Stimulated activated CD4-positive, alpha-beta T cell treated with anti-CD3 and anti-CD28 coated beads, Interleukin-4, amount 100 ng/mL, for 24 hours (primary cell): ENCODE data around the gene STK26.
"Not testable (repeated sequence)": the region's sequence is repeated elsewhere in the genome, so short reads cannot be mapped to it uniquely, and the experiment has no call there.

Source experiments
- DNase-seq: peaks from one replicate; pipeline ENCODE4 v3.0.0-alpha.2; 2020

Gene STK26

GRCh38 chrX:132022967-132023895, at the start of gene STK26:
TSS of gene STK26 (plus strand) at chrX:132023302. CDS start at chrX:132023618, 316 bp downstream.
- peak; percentile 74 for DNase-seq

GRCh38 chrX:131975851-131976250, 47.3 kb upstream of the STK26 start:
- DNase-seq = no peak

GRCh38 chrX:131977619-131978018, 45.5 kb upstream of the STK26 start:
- no peak for DNase-seq

- DNase-seq = no peak
Observed at GRCh38 chrX:131979116-131979515, 44.0 kb upstream of the STK26 start.

GRCh38 chrX:131985526-131986049, 37.5 kb upstream of the STK26 start:
- no peak for DNase-seq

- DNase-seq = no peak
Observed at GRCh38 chrX:131987252-131987651, 35.9 kb upstream of the STK26 start.

- no peak for DNase-seq
Observed at GRCh38 chrX:131988236-131988635, 34.9 kb upstream of the STK26 start.

GRCh38 chrX:132001127-132001526, 22.0 kb upstream of the STK26 start:
- peak; percentile 38 for DNase-seq

GRCh38 chrX:132004728-132005127, 18.4 kb upstream of the STK26 start:
- no peak for DNase-seq

- DNase-seq = no peak
Observed at GRCh38 chrX:132009350-132009749, 13.8 kb upstream of the STK26 start.

- not testable (repeated sequence) for DNase-seq
Observed at GRCh38 chrX:132010213-132010612, 12.9 kb upstream of the STK26 start.

GRCh38 chrX:132015875-132016274, 7.2 kb upstream of the STK26 start:
- no peak for DNase-seq

GRCh38 chrX:132016628-132017430, 6.3 kb upstream of the STK26 start:
- DNase-seq = no peak

GRCh38 chrX:132017431-132018185, 5.5 kb upstream of the STK26 start:
- no peak for DNase-seq

GRCh38 chrX:132022198-132022966, 720 bp upstream of the STK26 start:
- peak; percentile 10 for DNase-seq

GRCh38 chrX:132023896-132024386, 839 bp downstream of the STK26 start:
- peak; percentile 60 for DNase-seq

GRCh38 chrX:132025041-132025440, 1.9 kb downstream of the STK26 start:
- DNase-seq = no peak

- DNase-seq = no peak
Observed at GRCh38 chrX:132030264-132030663, 7.2 kb downstream of the STK26 start.

GRCh38 chrX:132031867-132032266, 8.8 kb downstream of the STK26 start:
- DNase-seq = no peak

GRCh38 chrX:132033166-132033565, 10.1 kb downstream of the STK26 start:
- DNase-seq = no peak

GRCh38 chrX:132034648-132035047, 11.5 kb downstream of the STK26 start:
- DNase-seq = no peak

- no peak for DNase-seq
Observed at GRCh38 chrX:132037479-132037993, 14.4 kb downstream of the STK26 start.
